ENCODE results near the gene NAPSA. TPM values are rescaled to one million over a fixed set of nuclear protein-coding genes. Genes with fewer than 3 reads are reported as not detected.
A peak's percentile ranks its signal among the peaks of the same experiment; 100 is the strongest.

Gene NAPSA
- total and polyA plus RNA-seq, 10 of the 15 experiments (the other 5 are each of a cell fraction or from before 2014, with no cell fraction given) = 6.7 to 45.4 (median 17.1) TPM

DNA sequence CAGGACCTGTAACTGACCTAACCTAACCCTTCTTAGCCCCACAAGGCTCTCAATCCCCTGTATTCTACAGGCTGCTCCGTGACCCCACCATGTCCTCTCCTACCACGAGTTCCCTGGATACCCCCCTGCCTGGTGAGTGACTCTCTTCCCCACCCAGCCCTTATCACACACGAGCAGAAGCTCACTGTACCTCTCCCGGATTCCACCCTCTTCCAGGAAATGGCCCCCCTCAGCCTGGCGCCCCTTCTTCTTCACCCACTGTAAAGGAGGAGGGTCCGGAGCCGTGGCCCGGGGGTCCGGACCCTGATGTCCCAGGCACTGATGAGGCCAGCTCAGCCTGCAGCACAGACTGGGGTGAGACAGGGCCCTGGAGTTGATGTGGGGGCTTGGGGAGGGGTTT lies 12.1 kb upstream of the NAPSA start:
- DNase-seq (ENCODE audit: low read depth, low spot score) (no peak), FAIRE-seq (no peak), ATAC-seq (no peak)
- Histone ChIP-seq H3K4me1 (ENCODE audit: control insufficient read depth, insufficient read depth, low read length) (peaks cover 7% of the 10 kb centered on the region; the same call in 1 of the 2 replicates), H3K4me3 (no peak overlapping the region), H4K20me1 (ENCODE audit: control insufficient read depth, insufficient read depth) (no peaks in the 10 kb centered on the region), H3K9me3 (replicated peaks; ENCODE audit: control insufficient read depth, insufficient read depth, low read length) (no peaks in the 10 kb centered on the region), H3K9ac (ENCODE audit: control insufficient read depth, insufficient read depth, low read length) (no peak overlapping the region), H3K27ac (ENCODE audit: control insufficient read depth, insufficient read depth) (no peak overlapping the region), H3K79me2 (ENCODE audit: control insufficient read depth, insufficient read depth, low read length) (peaks cover 5% of the 10 kb centered on the region), H3K27me3 (replicated peaks in 1 of 2; ENCODE audit: control insufficient read depth in 2 of 2, insufficient read depth in 2 of 2, low read length in 1 of 2) (no peaks in the 10 kb centered on the region), H3K36me3 (ENCODE audit: control insufficient read depth in 2 of 2, insufficient read depth in 2 of 2, low read length in 1 of 2) (peaks cover 5 to 16% of the 10 kb centered on the region in 2 experiments; a peak in 3 of 4 replicates), H3K4me2 (ENCODE audit: control insufficient read depth, insufficient read depth) (peak overlapping the region; percentile 42; the same call in 1 of the 2 replicates), H2AFZ (ENCODE audit: control insufficient read depth, low read depth, low read length) (no peak overlapping the region)
- SMC1A ChIA-PET (ENCODE audit: uncharacterized antibody, unreplicated experiment) = no interaction called here
- POLR2A ChIA-PET = no interaction called here
- 85% methylated on average over 9 of the region's 9 CpGs for WGBS (ENCODE audit: insufficient coverage, insufficient replicate concordance, low lambda C conversion rate, missing lambda C conversion rate)
- CTCF ChIA-PET = interaction anchor here (1.9 kb wide), 1 partner anchor 83 kb away, joined by 11 read pairs; no protein-coding TSS in a partner anchor
- RAD21 ChIA-PET (ENCODE audit: unreplicated experiment) = no interaction called here
- intact Hi-C loops (cut with micrococcal nuclease; ENCODE audit: unreplicated experiment) = no loop called here
- TF ChIP-seq, protein P1, sequence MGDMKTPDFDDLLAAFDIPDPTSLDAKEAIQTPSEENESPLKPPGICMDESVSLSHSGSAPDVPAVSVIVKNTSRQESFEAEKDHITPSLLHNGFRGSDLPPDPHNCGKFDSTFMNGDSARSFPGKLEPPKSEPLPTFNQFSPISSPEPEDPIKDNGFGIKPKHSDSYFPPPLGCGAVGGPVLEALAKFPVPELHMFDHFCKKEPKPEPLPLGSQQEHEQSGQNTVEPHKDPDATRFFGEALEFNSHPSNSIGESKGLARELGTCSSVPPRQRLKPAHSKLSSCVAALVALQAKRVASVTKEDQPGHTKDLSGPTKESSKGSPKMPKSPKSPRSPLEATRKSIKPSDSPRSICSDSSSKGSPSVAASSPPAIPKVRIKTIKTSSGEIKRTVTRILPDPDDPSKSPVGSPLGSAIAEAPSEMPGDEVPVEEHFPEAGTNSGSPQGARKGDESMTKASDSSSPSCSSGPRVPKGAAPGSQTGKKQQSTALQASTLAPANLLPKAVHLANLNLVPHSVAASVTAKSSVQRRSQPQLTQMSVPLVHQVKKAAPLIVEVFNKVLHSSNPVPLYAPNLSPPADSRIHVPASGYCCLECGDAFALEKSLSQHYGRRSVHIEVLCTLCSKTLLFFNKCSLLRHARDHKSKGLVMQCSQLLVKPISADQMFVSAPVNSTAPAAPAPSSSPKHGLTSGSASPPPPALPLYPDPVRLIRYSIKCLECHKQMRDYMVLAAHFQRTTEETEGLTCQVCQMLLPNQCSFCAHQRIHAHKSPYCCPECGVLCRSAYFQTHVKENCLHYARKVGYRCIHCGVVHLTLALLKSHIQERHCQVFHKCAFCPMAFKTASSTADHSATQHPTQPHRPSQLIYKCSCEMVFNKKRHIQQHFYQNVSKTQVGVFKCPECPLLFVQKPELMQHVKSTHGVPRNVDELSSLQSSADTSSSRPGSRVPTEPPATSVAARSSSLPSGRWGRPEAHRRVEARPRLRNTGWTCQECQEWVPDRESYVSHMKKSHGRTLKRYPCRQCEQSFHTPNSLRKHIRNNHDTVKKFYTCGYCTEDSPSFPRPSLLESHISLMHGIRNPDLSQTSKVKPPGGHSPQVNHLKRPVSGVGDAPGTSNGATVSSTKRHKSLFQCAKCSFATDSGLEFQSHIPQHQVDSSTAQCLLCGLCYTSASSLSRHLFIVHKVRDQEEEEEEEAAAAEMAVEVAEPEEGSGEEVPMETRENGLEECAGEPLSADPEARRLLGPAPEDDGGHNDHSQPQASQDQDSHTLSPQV (IDR thresholded peaks at IDR 0.05) = no peak
- BruUV-seq (replicated peaks) = no TSS peak
- in situ Hi-C loops (cut with MboI) = no loop called here

DNA sequence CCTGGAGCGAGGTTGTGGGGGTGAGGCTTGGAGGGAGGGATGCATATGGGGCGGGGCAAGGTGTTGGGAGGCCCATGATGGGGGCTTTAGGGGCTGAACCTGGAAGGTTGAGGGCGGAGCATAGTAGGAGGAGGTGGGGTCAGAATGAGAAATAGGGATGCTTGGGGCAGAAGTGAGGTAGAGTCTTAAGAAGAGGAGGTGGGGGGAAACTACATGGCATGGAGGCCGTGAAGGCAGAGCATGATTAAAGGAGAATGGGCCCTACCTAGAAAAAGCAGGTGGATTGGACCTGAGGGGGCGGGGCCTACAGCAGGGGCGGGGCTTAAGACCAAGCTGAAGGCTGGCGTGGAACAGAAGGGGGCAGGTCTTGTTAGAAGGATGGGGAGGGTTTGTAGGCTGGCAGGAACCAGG lies 11.6 kb upstream of the NAPSA start:
- ATAC-seq = peak; percentile 65
- in situ Hi-C loops (cut with MboI) = no loop called here
- peak; percentile 52 for FAIRE-seq
- Histone ChIP-seq H3K79me2 (ENCODE audit: control insufficient read depth, insufficient read depth, low read length) (peaks cover 5% of the 10 kb centered on the region), H3K4me1 (ENCODE audit: control insufficient read depth, insufficient read depth, low read length) (peaks cover 7% of the 10 kb centered on the region; the same call in 1 of the 2 replicates), H3K27ac (ENCODE audit: control insufficient read depth, insufficient read depth) (no peak overlapping the region), H3K9ac (ENCODE audit: control insufficient read depth, insufficient read depth, low read length) (no peak overlapping the region), H3K36me3 (ENCODE audit: control insufficient read depth in 2 of 2, insufficient read depth in 2 of 2, low read length in 1 of 2) (peaks cover 5 to 16% of the 10 kb centered on the region in 2 experiments; a peak in 3 of 4 replicates), H3K9me3 (replicated peaks; ENCODE audit: control insufficient read depth, insufficient read depth, low read length) (no peaks in the 10 kb centered on the region), H3K4me3 (peak overlapping the region; percentile 36; the same call in 1 of the 2 replicates), H2AFZ (ENCODE audit: control insufficient read depth, low read depth, low read length) (no peak overlapping the region), H4K20me1 (ENCODE audit: control insufficient read depth, insufficient read depth) (no peaks in the 10 kb centered on the region), H3K27me3 (replicated peaks in 1 of 2; ENCODE audit: control insufficient read depth in 2 of 2, insufficient read depth in 2 of 2, low read length in 1 of 2) (no peaks in the 10 kb centered on the region), H3K4me2 (ENCODE audit: control insufficient read depth, insufficient read depth) (peak overlapping the region; percentile 42; the same call in 1 of the 2 replicates)
- ChIA-PET RAD21 (ENCODE audit: unreplicated experiment) (no interaction called here), CTCF (interaction anchor here (1.9 kb wide), 1 partner anchor 84 kb away, joined by 11 read pairs; no protein-coding TSS in a partner anchor), SMC1A (ENCODE audit: uncharacterized antibody, unreplicated experiment) (no interaction called here), POLR2A (no interaction called here)
- TF ChIP-seq, protein P2, sequence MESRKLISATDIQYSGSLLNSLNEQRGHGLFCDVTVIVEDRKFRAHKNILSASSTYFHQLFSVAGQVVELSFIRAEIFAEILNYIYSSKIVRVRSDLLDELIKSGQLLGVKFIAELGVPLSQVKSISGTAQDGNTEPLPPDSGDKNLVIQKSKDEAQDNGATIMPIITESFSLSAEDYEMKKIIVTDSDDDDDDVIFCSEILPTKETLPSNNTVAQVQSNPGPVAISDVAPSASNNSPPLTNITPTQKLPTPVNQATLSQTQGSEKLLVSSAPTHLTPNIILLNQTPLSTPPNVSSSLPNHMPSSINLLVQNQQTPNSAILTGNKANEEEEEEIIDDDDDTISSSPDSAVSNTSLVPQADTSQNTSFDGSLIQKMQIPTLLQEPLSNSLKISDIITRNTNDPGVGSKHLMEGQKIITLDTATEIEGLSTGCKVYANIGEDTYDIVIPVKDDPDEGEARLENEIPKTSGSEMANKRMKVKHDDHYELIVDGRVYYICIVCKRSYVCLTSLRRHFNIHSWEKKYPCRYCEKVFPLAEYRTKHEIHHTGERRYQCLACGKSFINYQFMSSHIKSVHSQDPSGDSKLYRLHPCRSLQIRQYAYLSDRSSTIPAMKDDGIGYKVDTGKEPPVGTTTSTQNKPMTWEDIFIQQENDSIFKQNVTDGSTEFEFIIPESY (IDR thresholded peaks at IDR 0.05) = no peak
- no peak for TF ChIP-seq EGR1 (IDR thresholded peaks at IDR 0.05; ENCODE audit: borderline replicate concordance in 1 of 2, low read depth in 2 of 2, low read length in 2 of 2)
- no peak for TF ChIP-seq ZBED1 (IDR thresholded peaks at IDR 0.05; ENCODE audit: borderline replicate concordance)
- no peak for TF ChIP-seq IKZF2 (IDR thresholded peaks at IDR 0.05)
- TF ChIP-seq, protein P3, sequence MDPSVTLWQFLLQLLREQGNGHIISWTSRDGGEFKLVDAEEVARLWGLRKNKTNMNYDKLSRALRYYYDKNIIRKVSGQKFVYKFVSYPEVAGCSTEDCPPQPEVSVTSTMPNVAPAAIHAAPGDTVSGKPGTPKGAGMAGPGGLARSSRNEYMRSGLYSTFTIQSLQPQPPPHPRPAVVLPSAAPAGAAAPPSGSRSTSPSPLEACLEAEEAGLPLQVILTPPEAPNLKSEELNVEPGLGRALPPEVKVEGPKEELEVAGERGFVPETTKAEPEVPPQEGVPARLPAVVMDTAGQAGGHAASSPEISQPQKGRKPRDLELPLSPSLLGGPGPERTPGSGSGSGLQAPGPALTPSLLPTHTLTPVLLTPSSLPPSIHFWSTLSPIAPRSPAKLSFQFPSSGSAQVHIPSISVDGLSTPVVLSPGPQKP (IDR thresholded peaks at IDR 0.05; ENCODE audit: low read depth, low read length) = no peak
- intact Hi-C loops (cut with micrococcal nuclease; ENCODE audit: unreplicated experiment) = no loop called here
- DNase-seq (ENCODE audit: low read depth, low spot score) = no peak
- WGBS (ENCODE audit: insufficient coverage, insufficient replicate concordance, low lambda C conversion rate, missing lambda C conversion rate) = 7% methylated on average over 5 of the region's 7 CpGs
- BruUV-seq (replicated peaks) = no TSS peak

Data from GM12878 (cell line).